ENCODE results near the gene HSD3B7.

Gene HSD3B7

GRCh38 chr16:30956601-30957455 lies 28.2 kb upstream of the HSD3B7 start (continued):
- TF ChIP-seq ZNF660 (tag by site-specific recombination; IDR thresholded peaks at IDR 0.05): peak; percentile 6; the same call in 1 of the 2 replicates
- TF ChIP-seq, protein P1, sequence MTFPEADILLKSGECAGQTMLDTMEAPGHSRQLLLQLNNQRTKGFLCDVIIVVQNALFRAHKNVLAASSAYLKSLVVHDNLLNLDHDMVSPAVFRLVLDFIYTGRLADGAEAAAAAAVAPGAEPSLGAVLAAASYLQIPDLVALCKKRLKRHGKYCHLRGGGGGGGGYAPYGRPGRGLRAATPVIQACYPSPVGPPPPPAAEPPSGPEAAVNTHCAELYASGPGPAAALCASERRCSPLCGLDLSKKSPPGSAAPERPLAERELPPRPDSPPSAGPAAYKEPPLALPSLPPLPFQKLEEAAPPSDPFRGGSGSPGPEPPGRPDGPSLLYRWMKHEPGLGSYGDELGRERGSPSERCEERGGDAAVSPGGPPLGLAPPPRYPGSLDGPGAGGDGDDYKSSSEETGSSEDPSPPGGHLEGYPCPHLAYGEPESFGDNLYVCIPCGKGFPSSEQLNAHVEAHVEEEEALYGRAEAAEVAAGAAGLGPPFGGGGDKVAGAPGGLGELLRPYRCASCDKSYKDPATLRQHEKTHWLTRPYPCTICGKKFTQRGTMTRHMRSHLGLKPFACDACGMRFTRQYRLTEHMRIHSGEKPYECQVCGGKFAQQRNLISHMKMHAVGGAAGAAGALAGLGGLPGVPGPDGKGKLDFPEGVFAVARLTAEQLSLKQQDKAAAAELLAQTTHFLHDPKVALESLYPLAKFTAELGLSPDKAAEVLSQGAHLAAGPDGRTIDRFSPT (tag by site-specific recombination; IDR thresholded peaks at IDR 0.05): peak; percentile 49
- TF ChIP-seq GLIS1 (tag by site-specific recombination; IDR thresholded peaks at IDR 0.05): peak; percentile 25; the same call in 1 of the 2 replicates
- TF ChIP-seq ZNF311 (tag by site-specific recombination; IDR thresholded peaks at IDR 0.05; ENCODE audit: borderline replicate concordance): no peak
- TF ChIP-seq, protein P2, sequence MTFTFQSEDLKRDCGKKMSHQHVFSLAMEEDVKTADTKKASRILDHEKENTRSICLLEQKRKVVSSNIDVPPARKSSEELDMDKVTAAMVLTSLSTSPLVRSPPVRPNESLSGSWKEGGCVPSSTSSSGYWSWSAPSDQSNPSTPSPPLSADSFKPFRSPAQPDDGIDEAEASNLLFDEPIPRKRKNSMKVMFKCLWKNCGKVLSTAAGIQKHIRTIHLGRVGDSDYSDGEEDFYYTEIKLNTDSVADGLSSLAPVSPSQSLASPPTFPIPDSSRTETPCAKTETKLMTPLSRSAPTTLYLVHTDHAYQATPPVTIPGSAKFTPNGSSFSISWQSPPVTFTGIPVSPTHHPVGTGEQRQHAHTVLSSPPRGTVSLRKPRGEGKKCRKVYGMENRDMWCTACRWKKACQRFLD (tag by site-specific recombination; IDR thresholded peaks at IDR 0.05): 0 out of 2 replicates have a peak, but pooled peaks have one; percentile 37
- TF ChIP-seq, protein P3, sequence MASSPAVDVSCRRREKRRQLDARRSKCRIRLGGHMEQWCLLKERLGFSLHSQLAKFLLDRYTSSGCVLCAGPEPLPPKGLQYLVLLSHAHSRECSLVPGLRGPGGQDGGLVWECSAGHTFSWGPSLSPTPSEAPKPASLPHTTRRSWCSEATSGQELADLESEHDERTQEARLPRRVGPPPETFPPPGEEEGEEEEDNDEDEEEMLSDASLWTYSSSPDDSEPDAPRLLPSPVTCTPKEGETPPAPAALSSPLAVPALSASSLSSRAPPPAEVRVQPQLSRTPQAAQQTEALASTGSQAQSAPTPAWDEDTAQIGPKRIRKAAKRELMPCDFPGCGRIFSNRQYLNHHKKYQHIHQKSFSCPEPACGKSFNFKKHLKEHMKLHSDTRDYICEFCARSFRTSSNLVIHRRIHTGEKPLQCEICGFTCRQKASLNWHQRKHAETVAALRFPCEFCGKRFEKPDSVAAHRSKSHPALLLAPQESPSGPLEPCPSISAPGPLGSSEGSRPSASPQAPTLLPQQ (tag by site-specific recombination; IDR thresholded peaks at IDR 0.05): peak; percentile 57; the same call in 1 of the 2 replicates
- 0 out of 2 replicates have a peak, but pooled peaks have one; percentile 3 for TF ChIP-seq TRIM28 (IDR thresholded peaks at IDR 0.05; ENCODE audit: borderline replicate concordance, low read length)
- TF ChIP-seq ZNF571 (tag by site-specific recombination; IDR thresholded peaks at IDR 0.05): no peak
- TF ChIP-seq ZNF677 (tag by site-specific recombination; IDR thresholded peaks at IDR 0.05): peak; percentile 46; the same call in 1 of the 2 replicates
- TF ChIP-seq ZNF624 (tag by site-specific recombination; IDR thresholded peaks at IDR 0.05): no peak
- no peak for TF ChIP-seq ZNF354C (tag by site-specific recombination; IDR thresholded peaks at IDR 0.05; ENCODE audit: borderline replicate concordance, low read depth)
- no peak for TF ChIP-seq SP3 (tag by site-specific recombination; IDR thresholded peaks at IDR 0.05)
- TF ChIP-seq SP2 (tag by site-specific recombination; IDR thresholded peaks at IDR 0.05): no peak; the same call in 1 of the 2 replicates
- no peak for TF ChIP-seq ZNF169 (tag by site-specific recombination; IDR thresholded peaks at IDR 0.05)
- peak; percentile 44 for TF ChIP-seq IKZF3 (tag by site-specific recombination; IDR thresholded peaks at IDR 0.05)
- no peak for TF ChIP-seq ZIC2 (tag by site-specific recombination; IDR thresholded peaks at IDR 0.05)
- no peak; the same call in 1 of the 2 replicates for TF ChIP-seq OVOL3 (tag by site-specific recombination; IDR thresholded peaks at IDR 0.05)
- TF ChIP-seq ZNF175 (tag by site-specific recombination; IDR thresholded peaks at IDR 0.05): no peak
- TF ChIP-seq BCL11B (tag by site-specific recombination; IDR thresholded peaks at IDR 0.05; ENCODE audit: low read depth): no peak
- TF ChIP-seq ZNF132 (tag by site-specific recombination; IDR thresholded peaks at IDR 0.05; ENCODE audit: borderline replicate concordance): no peak
- no peak for TF ChIP-seq ZBTB7A (tag by site-specific recombination; IDR thresholded peaks at IDR 0.05; ENCODE audit: low read depth)
- no peak for TF ChIP-seq ZNF629 (tag by site-specific recombination; IDR thresholded peaks at IDR 0.05)
- peak; percentile 66 for TF ChIP-seq ZBTB20 (tag by site-specific recombination; IDR thresholded peaks at IDR 0.05)
- TF ChIP-seq ZNF266 (tag by site-specific recombination; IDR thresholded peaks at IDR 0.05; ENCODE audit: low read depth): no peak
- no peak for TF ChIP-seq ZNF664 (tag by site-specific recombination; IDR thresholded peaks at IDR 0.05)
- TF ChIP-seq ZNF654 (tag by site-specific recombination; IDR thresholded peaks at IDR 0.05; ENCODE audit: low read depth): peak; percentile 11; the same call in 1 of the 2 replicates
- TF ChIP-seq ZNF555 (tag by site-specific recombination; conservative IDR thresholded peaks at IDR 0.05): no peak
- peak; percentile 67 for TF ChIP-seq ZBTB8A (tag by site-specific recombination; IDR thresholded peaks at IDR 0.05)
- TF ChIP-seq PATZ1 (tag by site-specific recombination; IDR thresholded peaks at IDR 0.05): peak; percentile 10; the same call in 1 of the 2 replicates
- no peak for TF ChIP-seq ZNF747 (tag by site-specific recombination; IDR thresholded peaks at IDR 0.05)
- TF ChIP-seq ZNF792 (tag by site-specific recombination; IDR thresholded peaks at IDR 0.05): no peak
